RWPE2 (cell line): Measurements from ENCODE around the gene LETM1.

Experiments used
- ATAC-seq: fragments of 200-7000 bp; cut with Tn5 transposase; 3 replicates; pipeline ENCODE4 v1.9.1; 2021; ENCODE audit warnings: low read depth
- DNase-seq: peaks from one replicate; pipeline ENCODE4 v3.0.0-alpha.2; 2020; ENCODE audit warnings: low spot score
- H3K27ac ChIP-seq: fragments of 450-650 bp; 2 replicates; pipeline ENCODE4 v1.5.1; 2017; ENCODE audit warnings: mild to moderate bottlenecking; ENCODE audit not compliant: poor library complexity, severe bottlenecking
- H3K27me3 ChIP-seq: fragments of 250-450 bp; sonication (Bioruptor Pico); 2 replicates; pipeline ENCODE4 v1.5.1; 2021; ENCODE audit warnings: mild to moderate bottlenecking, moderate library complexity; ENCODE audit not compliant: insufficient read depth, poor library complexity, severe bottlenecking
- H3K36me3 ChIP-seq: fragments of 250-450 bp; sonication (Bioruptor Pico); 2 replicates; pipeline ENCODE4 v1.5.1; 2020; ENCODE audit warnings: low read depth, mild to moderate bottlenecking, moderate library complexity
- H3K4me1 ChIP-seq: fragments of 250-450 bp; sonication (Bioruptor Pico); 2 replicates; pipeline ENCODE4 v1.5.1; 2021; ENCODE audit warnings: mild to moderate bottlenecking, moderate library complexity; ENCODE audit not compliant: insufficient read depth, poor library complexity, severe bottlenecking
- H3K4me3 ChIP-seq: fragments of 250-450 bp; sonication (Bioruptor Pico); 2 replicates; pipeline ENCODE4 v1.5.1; 2021; ENCODE audit warnings: mild to moderate bottlenecking, moderate library complexity; ENCODE audit not compliant: severe bottlenecking
- H3K9me3 ChIP-seq: fragments of 250-450 bp; sonication (Bioruptor Pico); 2 replicates; pipeline ENCODE4 v1.5.1; 2021; ENCODE audit warnings: mild to moderate bottlenecking, moderate library complexity; ENCODE audit not compliant: severe bottlenecking
- TF ChIP-seq, protein P1 (sequence below): fragments of 450-650 bp; IDR thresholded peaks from one replicate; pipeline ENCODE4 v1.5.1; 2017; ENCODE audit warnings: mild to moderate bottlenecking, moderate library complexity; ENCODE audit not compliant: poor library complexity, severe bottlenecking

Gene LETM1

DNA sequence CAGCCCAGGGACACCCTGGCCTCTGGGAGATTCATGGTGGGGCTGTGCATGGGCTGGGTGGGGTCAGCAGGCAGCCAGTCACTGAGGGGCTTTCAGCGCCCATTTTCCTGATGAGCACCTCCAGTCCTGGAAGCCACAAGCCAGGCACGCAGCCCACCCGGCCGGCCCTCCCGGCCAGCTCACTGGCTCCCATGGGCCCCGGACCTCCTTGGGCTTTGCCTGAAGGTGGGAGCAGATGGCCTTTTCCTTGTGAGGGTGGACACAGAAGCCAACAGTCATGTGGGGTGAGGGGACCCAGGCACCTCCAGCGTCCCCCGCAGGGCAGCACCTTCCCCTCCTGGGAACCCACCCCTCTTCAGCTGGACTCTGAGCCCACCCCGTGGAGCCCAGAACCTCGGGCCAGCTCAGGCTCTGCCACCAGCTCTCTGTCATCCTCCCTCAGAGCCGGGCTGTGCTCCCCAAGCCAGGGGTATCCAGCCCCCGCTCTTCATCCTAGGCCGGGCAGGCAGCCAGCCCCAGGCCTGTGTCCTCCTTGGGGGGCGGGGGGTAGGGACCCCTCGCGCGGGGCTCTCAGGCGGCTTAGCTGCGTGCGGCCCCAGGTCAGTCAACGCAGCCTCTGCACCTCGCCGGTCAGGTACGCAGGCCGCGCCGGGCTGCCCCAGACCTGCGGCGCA lies 63.7 kb downstream of the LETM1 start:
- no peak overlapping the region for H3K4me3 ChIP-seq
- H3K9me3 ChIP-seq: no peaks in the 10 kb centered on the region
- H3K4me1 ChIP-seq: peaks cover 13% of the 10 kb centered on the region
- ATAC-seq (no peak), DNase-seq (no peak)
- peaks cover 13% of the 10 kb centered on the region for H3K27me3 ChIP-seq
- H3K27ac ChIP-seq: no peak overlapping the region
- no peaks in the 10 kb centered on the region for H3K36me3 ChIP-seq
- TF ChIP-seq, protein P1, sequence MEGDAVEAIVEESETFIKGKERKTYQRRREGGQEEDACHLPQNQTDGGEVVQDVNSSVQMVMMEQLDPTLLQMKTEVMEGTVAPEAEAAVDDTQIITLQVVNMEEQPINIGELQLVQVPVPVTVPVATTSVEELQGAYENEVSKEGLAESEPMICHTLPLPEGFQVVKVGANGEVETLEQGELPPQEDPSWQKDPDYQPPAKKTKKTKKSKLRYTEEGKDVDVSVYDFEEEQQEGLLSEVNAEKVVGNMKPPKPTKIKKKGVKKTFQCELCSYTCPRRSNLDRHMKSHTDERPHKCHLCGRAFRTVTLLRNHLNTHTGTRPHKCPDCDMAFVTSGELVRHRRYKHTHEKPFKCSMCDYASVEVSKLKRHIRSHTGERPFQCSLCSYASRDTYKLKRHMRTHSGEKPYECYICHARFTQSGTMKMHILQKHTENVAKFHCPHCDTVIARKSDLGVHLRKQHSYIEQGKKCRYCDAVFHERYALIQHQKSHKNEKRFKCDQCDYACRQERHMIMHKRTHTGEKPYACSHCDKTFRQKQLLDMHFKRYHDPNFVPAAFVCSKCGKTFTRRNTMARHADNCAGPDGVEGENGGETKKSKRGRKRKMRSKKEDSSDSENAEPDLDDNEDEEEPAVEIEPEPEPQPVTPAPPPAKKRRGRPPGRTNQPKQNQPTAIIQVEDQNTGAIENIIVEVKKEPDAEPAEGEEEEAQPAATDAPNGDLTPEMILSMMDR: no peak

DNA sequence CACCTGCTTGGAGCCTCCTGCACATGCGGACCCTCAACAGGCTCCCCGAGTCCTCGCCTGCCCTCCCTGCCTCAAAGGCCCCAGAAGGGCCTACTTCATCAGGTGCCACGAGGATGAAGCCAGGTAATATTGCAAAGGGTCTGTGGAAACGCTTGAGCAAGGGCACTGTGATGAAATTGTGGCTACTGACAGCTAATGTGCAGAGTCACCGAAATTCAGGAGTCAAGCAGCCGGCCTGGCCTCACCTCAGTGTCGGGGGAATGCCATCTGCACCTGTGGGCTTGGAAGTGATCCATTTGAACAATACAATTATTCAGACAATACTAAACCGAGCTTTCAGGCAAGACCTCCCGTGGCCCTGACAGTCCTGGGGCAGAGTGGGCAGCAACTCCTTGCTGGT lies 66.0 kb downstream of the LETM1 start:
- H3K36me3 ChIP-seq: no peaks in the 10 kb centered on the region
- H3K4me1 ChIP-seq: peaks cover 13% of the 10 kb centered on the region
- H3K9me3 ChIP-seq: no peaks in the 10 kb centered on the region
- H3K27me3 ChIP-seq: peaks cover 7% of the 10 kb centered on the region
- H3K27ac ChIP-seq: peak overlapping the region; percentile 25
- H3K4me3 ChIP-seq: no peak overlapping the region
- ATAC-seq (peak; percentile 13; the same call in 1 of the 3 replicates), DNase-seq (no peak)
- TF ChIP-seq, protein P1: no peak

DNA sequence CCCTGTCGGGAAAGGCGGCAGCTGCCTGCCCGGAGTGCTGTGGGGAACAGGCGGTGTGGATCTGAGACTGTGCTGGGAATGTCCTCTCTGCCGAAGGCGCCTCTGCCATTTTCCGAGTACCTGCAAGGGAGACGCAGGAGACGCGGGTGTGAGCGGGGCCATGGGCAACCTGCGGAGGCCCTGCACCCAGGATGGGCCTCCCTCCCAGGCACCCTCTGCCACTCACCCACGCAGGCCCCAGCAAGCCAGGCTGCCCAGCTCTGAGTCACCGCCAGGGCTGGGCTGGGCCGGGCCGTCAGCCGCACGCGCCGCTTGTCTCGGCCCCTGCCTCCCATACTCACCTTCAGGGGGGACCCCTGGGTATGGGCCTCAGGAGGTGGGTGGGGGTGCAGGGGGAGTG lies 66.4 kb downstream of the LETM1 start:
- no peak for DNase-seq
- Histone ChIP-seq H3K9me3 (no peaks in the 10 kb centered on the region), H3K4me1 (peaks cover 13% of the 10 kb centered on the region), H3K36me3 (no peaks in the 10 kb centered on the region), H3K27ac (peak overlapping the region; percentile 25), H3K4me3 (no peak overlapping the region), H3K27me3 (peaks cover 7% of the 10 kb centered on the region)
- peak; percentile 83 for ATAC-seq
- TF ChIP-seq, protein P1: no peak

DNA sequence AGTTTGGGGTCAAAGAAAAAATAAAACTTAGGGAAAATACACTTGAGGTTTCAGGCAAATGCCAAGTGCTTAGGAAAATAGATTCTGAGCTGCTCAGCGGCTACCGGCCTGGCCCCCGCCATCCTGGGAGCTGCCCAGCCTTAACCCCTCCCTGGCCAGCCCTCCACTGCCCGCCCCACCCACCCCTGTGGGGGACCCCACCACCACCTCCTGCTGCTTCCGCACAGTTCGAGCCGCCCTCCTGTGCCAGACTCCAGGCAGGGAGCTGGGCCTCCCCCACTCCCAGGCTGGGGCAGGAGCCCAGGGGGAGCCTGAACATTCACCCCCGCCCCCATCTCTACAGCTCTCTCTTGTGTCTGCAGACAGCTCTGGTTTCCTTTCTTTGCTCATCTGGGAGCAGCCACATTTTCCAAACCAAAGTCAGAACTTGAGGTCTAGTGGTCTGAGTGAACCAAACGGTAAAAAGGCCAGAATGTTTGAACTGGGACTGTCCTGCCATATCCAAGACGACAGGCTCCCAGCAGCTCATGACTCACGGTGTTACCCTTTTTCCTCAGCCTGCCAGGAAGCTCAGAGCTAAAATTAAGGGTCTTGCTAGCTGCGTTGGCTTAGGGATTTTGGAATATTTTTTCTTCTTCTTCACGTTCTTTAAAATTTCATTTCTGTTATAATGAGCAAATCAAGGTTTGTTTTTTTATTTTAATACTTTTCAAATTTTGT lies 67.5 kb downstream of the LETM1 start:
- Histone ChIP-seq H3K36me3 (no peaks in the 10 kb centered on the region), H3K9me3 (no peaks in the 10 kb centered on the region), H3K27me3 (no peaks in the 10 kb centered on the region), H3K4me3 (no peak overlapping the region), H3K4me1 (peaks cover 13% of the 10 kb centered on the region), H3K27ac (no peak overlapping the region)
- ATAC-seq (no peak), DNase-seq (no peak)
- TF ChIP-seq, protein P1: no peak
